ENCODE results near the gene SOCS4.

DNA sequence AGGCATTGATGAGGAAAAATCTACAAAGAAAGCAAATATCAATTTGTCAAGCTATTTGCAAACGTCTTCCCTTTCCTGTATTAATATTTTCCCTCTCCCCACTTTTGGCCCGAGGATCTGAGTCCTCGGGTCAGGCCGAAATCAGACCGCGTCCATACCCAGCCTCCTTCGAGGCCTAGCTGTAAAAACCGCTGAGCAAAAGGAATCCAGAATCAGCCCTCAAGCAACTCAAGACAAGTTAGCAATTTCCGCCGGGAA is 24.1 kb downstream of the SOCS4 start:
- TF ChIP-seq CTCF (conservative IDR thresholded peaks at IDR 0.05; ENCODE audit: low read depth, low read length) (no peak), EZH2 (IDR thresholded peaks at IDR 0.05; ENCODE audit: borderline replicate concordance, low read depth, low read length, poor library complexity, severe bottlenecking) (no peak)

All from A673 (cell line).